Muscle of leg (tissue), 11 donors: ENCODE results near the gene PIERCE2. TPM values are rescaled to one million over a fixed set of nuclear protein-coding genes. Genes with fewer than 3 reads are reported as not detected.
"Not testable (repeated sequence)": the region's sequence is repeated elsewhere in the genome, so short reads cannot be mapped to it uniquely, and the experiment has no call there.

Experiments used
- DNase-seq: peaks from one replicate; pipeline ENCODE4 v3.0.0; 2013
- H3K27ac ChIP-seq: one replicate; pipeline ENCODE4 v1.5.1; 2013; ENCODE audit warnings: mild to moderate bottlenecking, low read length, control low read depth
- H3K27me3 ChIP-seq: one replicate; pipeline ENCODE4 v1.6.1; 2013; ENCODE audit warnings: low read length; ENCODE audit not compliant: control insufficient read depth, insufficient read depth
- H3K36me3 ChIP-seq: one replicate; pipeline ENCODE4 v1.6.1; 2013; ENCODE audit warnings: low read length; ENCODE audit not compliant: control insufficient read depth, insufficient read depth
- H3K4me1 ChIP-seq: one replicate; pipeline ENCODE4 v1.6.1; 2013; ENCODE audit warnings: low read length; ENCODE audit not compliant: control insufficient read depth, insufficient read depth
- H3K4me3 ChIP-seq: one replicate; pipeline ENCODE4 v1.5.1; 2013; ENCODE audit warnings: low read length, control low read depth
- H3K9me3 ChIP-seq: replicated peaks from 2 replicates; pipeline ENCODE4 v1.6.1; 2013; ENCODE audit warnings: low read depth, low read length; ENCODE audit not compliant: control insufficient read depth
- WGBS: methylation state at CpG from one replicate; pipeline ENCODE4 v1.1.5; 2013; ENCODE audit warnings: missing lambda C conversion rate; ENCODE audit not compliant: insufficient coverage; 5-methylcytosine and 5-hydroxymethylcytosine counted together
- polyA plus RNA-seq, 8 donors: library from polyadenylated mRNA; unstranded; fragments of 120-200 nt; gene quantifications; one replicate each; pipeline versions ENCODE4 v1.2.1 to v1.2.3, GENCODE V29; 2013; ENCODE audit warnings: inconsistent platforms in 1 of 8, low replicate concordance in 1 of 8; ENCODE audit not compliant: insufficient read length in 8 of 8, insufficient read depth in 1 of 8
- total RNA-seq: library from RNA; stranded (reverse); fragments of 120-200 nt; gene quantifications from one replicate; pipeline ENCODE4 v1.2.4, GENCODE V29; 2013

The PIERCE2 gene
- total and polyA plus RNA-seq, 9 donors = 0.86 to 1.4 (median 1.3) TPM

DNA sequence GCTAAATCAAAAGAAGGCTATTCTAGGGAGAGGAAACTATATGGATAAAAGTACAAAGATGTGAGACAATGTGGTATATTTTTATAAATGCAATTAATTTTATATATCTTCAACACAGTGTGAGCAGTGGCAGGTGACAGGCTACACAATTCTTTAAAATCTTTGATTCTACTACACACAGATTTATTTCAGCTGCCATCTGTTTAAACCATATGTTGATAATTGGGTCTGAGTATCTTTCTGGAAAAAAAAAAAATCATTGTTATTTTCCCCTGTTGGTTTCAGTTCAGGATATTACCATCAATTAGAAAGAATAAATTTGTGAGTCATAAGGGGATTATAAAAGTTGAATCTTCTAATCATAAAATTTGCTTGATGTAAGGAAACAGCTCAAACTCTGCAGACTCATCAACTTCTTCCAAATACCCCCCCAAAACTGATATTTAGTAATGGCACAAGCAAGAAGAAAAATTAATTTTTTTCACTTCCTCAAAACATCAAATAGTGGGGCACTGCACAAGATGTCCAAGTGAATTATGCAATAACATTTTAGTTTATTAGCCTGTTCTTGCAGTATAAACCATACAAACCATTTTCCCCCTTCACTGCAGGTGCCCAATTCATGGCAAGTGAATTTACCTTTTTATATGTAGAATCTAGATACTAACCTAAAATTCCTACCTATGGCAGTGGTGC is 12.0 kb downstream of the PIERCE2 start:
- no peak for DNase-seq
- H3K4me3 ChIP-seq = no peak overlapping the region
- H3K36me3 ChIP-seq = no peaks in the 10 kb centered on the region
- H3K4me1 ChIP-seq = no peaks in the 10 kb centered on the region
- no peaks in the 10 kb centered on the region for H3K9me3 ChIP-seq
- no peak overlapping the region for H3K27ac ChIP-seq
- H3K27me3 ChIP-seq = no peaks in the 10 kb centered on the region

GRCh38 chr15:55422089-55422488 is 13.8 kb downstream of the PIERCE2 start:
- Histone ChIP-seq H3K27me3 (no peaks in the 10 kb centered on the region), H3K27ac (no peak overlapping the region), H3K36me3 (no peaks in the 10 kb centered on the region), H3K4me1 (no peaks in the 10 kb centered on the region), H3K4me3 (no peak overlapping the region), H3K9me3 (no peaks in the 10 kb centered on the region)
- WGBS = no CpG with 5 or more reads among the region's 1 CpG
- DNase-seq = no peak

DNA sequence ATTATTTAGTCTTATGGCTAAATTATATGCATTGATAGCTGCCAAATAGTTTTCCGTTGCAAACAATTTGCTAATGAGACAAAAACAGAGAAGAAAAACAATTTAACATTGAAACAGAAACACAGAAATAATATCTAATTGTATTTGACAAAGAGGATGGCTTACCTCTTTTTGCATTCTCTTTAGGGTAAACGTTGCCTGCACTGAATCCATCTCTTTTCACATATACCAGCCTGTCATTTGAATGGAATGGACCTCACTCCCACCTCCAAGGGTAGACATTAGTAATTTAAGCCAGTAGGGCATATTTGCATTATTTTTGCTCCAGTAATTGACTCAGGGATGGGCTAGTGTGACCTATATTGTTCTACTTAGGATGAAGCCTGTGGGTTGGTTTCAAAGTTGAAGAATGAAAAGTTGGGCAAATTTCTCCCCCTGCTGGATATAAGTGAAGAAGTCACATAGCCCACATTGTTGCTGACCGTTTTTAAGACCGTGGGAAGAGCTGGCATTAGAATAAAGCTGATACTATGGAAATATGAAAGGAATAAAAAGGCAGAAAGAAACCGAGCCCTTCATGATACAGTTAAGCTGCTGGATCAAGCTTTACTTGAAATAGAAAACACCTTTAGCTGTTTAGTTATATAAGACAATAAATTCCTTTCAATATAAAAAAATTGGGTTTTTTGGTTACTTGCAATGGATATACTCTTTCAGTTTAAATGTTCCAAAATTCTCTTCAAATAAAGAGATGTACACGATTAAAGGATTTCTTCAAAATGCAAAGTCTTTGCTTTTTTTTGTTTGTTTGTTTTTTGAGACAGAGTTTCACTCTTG is 26.9 kb downstream of the PIERCE2 start:
- H3K27ac ChIP-seq = no peak overlapping the region
- no peak overlapping the region for H3K4me3 ChIP-seq
- WGBS = no CpG with 5 or more reads among the region's 6 CpGs
- no peaks in the 10 kb centered on the region for H3K36me3 ChIP-seq
- H3K9me3 ChIP-seq = no peaks in the 10 kb centered on the region
- H3K27me3 ChIP-seq = no peaks in the 10 kb centered on the region
- H3K4me1 ChIP-seq = no peaks in the 10 kb centered on the region
- peak; percentile 67 for DNase-seq

- H3K27me3 ChIP-seq, H3K9me3 ChIP-seq, H3K27ac ChIP-seq, H3K4me3 ChIP-seq, H3K36me3 ChIP-seq, H3K4me1 ChIP-seq, DNase-seq: not testable (repeated sequence)
- 96% methylated on average over 8 of the region's 15 CpGs for WGBS
Observed at GRCh38 chr15:55443141-55443540, 34.8 kb downstream of the PIERCE2 start.

GRCh38 chr15:55445936-55446335 is 37.6 kb downstream of the PIERCE2 start:
- not testable (repeated sequence) for H3K4me1 ChIP-seq, H3K27ac ChIP-seq, H3K36me3 ChIP-seq, DNase-seq, H3K27me3 ChIP-seq, H3K4me3 ChIP-seq, H3K9me3 ChIP-seq
- WGBS = 97% methylated on average over 13 of the region's 27 CpGs

- H3K36me3 ChIP-seq, DNase-seq, H3K4me1 ChIP-seq, H3K4me3 ChIP-seq, H3K27ac ChIP-seq, H3K27me3 ChIP-seq, H3K9me3 ChIP-seq: not testable (repeated sequence)
- 95% methylated on average over 29 of the region's 41 CpGs for WGBS
Observed at GRCh38 chr15:55446379-55447029, 38.2 kb downstream of the PIERCE2 start.

GRCh38 chr15:55447030-55447394 is 38.7 kb downstream of the PIERCE2 start:
- not testable (repeated sequence) for H3K4me3 ChIP-seq, H3K36me3 ChIP-seq
- 93% methylated on average over 4 of the region's 19 CpGs for WGBS

DNA sequence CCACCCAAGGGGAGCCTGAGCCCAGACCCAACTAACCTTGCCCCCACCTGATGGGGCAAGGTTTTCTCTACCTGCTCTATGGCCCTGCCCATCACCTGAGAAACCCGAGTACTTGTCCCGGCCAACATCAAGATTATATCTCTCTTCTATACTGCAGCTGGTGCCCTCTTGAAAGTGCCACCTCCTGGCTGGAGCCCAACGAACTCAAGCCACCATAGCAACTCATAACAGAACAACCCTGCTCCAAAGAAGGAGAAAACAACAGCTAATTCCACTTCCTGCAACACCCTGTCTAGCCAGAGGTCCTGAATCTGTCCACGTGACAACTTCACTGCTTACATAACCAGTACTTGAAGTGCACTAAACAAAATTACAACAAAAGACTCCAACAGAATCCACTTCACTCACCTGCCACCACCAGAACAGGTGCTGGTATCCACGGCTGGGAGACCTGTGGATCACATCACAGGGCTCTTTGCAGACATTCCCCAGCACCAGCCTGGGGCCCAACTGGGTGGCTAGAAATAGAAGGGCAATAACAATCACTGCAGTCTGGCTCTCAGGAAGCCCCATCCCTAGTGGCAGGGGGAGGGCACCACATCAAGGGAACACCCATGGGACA is 49.2 kb downstream of the PIERCE2 start:
- 86% methylated on average over 4 of the region's 5 CpGs for WGBS
- Histone ChIP-seq H3K9me3 (peaks cover 3% of the 10 kb centered on the region), H3K36me3 (no peaks in the 10 kb centered on the region), H3K27me3 (no peaks in the 10 kb centered on the region), H3K4me3 (no peak overlapping the region), H3K27ac (no peak overlapping the region), H3K4me1 (no peaks in the 10 kb centered on the region)
- DNase-seq = no peak

More at GRCh38 chr15:55447030-55447394, 38.7 kb downstream of the PIERCE2 start:
- not testable (repeated sequence) for H3K27ac ChIP-seq, H3K4me1 ChIP-seq, H3K27me3 ChIP-seq, H3K9me3 ChIP-seq, DNase-seq

GRCh38 chr15:55461447-55461846 is 53.2 kb downstream of the PIERCE2 start:
- Histone ChIP-seq H3K4me3 (no peak overlapping the region), H3K9me3 (peaks cover 3% of the 10 kb centered on the region), H3K4me1 (no peaks in the 10 kb centered on the region), H3K36me3 (no peaks in the 10 kb centered on the region), H3K27ac (no peak overlapping the region), H3K27me3 (no peaks in the 10 kb centered on the region)
- 86% methylated on average over 1 of the region's 4 CpGs for WGBS
- no peak for DNase-seq

DNA sequence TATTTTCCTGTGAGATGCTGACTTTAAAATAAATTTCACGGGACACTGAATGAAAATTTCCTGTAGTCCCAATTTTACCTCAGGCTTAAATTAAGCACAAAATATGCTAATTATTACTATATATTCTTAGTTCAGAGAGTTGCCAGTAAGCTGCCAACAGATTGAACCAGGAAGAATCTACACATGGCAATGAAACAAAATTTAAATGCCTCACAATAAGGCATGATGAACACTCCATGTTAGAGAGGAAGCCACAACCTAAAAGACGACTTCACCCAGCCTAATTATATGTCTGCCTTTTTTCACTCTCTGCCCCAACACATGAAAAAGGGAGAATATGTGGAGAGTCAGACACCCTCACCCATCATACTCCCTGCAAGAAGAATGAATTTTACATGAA is 60.0 kb downstream of the PIERCE2 start:
- H3K27ac ChIP-seq = no peak overlapping the region
- no CpG with 5 or more reads among the region's 2 CpGs for WGBS
- H3K4me3 ChIP-seq = no peak overlapping the region
- H3K27me3 ChIP-seq = no peaks in the 10 kb centered on the region
- no peaks in the 10 kb centered on the region for H3K4me1 ChIP-seq
- no peaks in the 10 kb centered on the region for H3K9me3 ChIP-seq
- DNase-seq = no peak
- H3K36me3 ChIP-seq = no peaks in the 10 kb centered on the region
